Limb (tissue), 2 donors: ENCODE measurements around the gene TMEM222.
A peak's percentile ranks its signal among the peaks of the same experiment; 100 is the strongest.
"Not testable (repeated sequence)": the region's sequence is repeated elsewhere in the genome, so short reads cannot be mapped to it uniquely, and the experiment has no call there.

ENCODE experiments used
- DNase-seq, 2 donors: peaks; one replicate each; pipeline ENCODE4 v3.0.0-alpha.2; 2016; ENCODE audit errors: extremely low spot score in 2 of 2

Gene TMEM222

GRCh38 chr1:27377760-27378495, 56.0 kb downstream of the TMEM222 start:
- DNase-seq, result no peak

- no peak for DNase-seq
Observed at GRCh38 chr1:27379564-27380122, 57.7 kb downstream of the TMEM222 start.

DNA sequence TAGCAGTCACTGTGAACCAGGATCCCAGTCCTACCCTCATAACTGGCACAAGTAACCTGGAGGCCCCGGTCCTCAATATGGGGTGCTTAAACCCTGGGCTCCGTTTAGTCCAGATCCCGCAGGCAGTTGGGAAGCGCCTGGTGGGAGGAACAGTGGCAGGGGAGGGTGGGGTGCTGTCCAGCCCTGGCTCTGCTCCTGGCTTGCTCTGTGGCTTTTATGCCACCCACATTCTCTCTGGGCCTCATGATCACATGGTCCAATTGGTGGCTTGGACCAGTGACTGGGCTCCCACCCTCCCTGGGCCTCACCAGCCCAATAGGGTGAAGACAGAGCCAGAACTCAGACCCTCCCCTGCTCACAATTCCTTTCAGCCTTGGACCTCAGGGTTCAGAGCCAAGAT, 58.3 kb downstream of the TMEM222 start:
- no peak for DNase-seq

- no peak for DNase-seq
Observed at GRCh38 chr1:27380766-27381733, 59.1 kb downstream of the TMEM222 start.

- no peak for DNase-seq
Observed at GRCh38 chr1:27381969-27382762, 60.2 kb downstream of the TMEM222 start.

DNA sequence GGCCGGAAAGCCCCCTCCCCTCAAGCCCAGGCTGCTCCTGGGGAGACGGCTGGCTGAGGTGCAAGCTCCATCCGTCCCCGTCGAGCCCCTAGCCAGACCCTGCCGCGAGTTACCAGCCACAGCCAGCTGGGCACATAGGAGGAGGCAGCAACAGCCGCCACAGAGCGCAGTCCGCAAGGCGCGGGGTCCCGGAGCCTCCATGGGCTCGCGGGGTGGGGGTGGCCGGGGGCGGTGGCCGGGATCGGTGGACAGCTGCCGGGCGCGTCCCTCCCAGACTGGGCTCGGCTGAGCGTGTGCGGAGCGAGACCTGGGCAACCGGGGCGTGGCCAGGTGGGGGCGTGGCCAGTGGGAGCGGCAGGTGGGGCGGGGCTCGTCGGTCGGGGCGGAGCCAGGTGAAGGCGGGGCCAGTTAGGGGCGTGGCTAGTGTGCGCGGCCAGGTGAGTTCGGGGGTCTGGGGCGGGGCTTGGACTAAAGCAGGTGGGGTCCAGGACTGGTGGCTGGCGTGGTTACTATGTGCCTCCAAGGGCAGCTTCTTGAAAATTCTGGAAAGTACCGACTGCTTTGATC, 61.2 kb downstream of the TMEM222 start, which contains the start of gene CD164L2:
TSS of gene CD164L2 (minus strand) at position 295 of the 567 bp plus-strand sequence. CDS start at position 201, 94 bp downstream.
- DNase-seq, result peak in 1 of 2 donors; percentile 51

DNA sequence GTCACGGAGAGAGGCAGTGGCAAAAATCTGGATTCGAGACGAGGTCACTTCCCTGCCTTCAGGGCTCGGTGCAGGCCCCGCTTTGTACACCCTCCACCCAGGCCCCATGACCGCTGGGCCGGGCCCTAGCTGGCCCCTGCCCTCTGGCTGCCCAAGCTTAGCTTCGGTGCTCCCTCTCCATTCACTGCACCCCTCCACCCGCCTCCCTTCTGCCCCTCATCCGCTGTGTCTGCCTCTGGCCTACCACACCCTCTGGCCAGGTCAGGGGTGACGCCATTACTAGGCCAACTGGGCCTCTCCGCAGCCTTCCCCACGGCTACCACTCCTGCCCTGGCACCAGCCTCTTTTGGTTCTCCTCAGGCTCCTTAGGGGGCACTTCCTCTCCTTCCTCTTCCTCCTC, 61.7 kb downstream of the TMEM222 start:
- DNase-seq, result no peak

DNA sequence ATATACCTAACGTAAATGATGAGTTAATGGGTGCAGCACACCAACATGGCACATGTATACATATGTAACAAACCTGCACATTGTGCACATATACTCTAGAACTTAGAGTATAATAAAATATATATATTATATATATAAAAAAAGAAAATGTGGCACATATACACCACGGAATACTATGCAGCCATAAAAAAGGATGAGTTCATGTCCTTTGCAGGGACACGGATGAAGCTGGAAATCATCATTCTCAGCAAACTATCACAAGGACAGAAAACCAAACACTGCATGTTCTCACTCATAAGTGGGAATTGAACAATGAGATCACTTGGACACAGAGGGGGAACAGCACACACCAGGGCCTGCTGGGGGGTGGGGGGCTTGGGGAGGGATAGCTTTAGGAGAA, 62.8 kb downstream of the TMEM222 start:
- not testable (repeated sequence) for DNase-seq
